ENCODE data around the gene FAU.

The FAU gene

GRCh38 chr11:65165410-65166317 lies 43.7 kb upstream of the FAU start:
- no peak for DNase-seq
- no peaks in the 10 kb centered on the region for H3K4me1 ChIP-seq

GRCh38 chr11:65163684-65164083 lies 41.8 kb upstream of the FAU start:
- Histone ChIP-seq H3K9me3 (no peaks in the 10 kb centered on the region), H3K4me3 (ENCODE audit: low read depth, low read length) (no peak overlapping the region), H3K27me3 (no peaks in the 10 kb centered on the region), H3K4me1 (no peaks in the 10 kb centered on the region), H3K36me3 (no peaks in the 10 kb centered on the region)
- DNase-seq = no peak
- no peak for TF ChIP-seq CTCF (IDR thresholded peaks at IDR 0.05; ENCODE audit: low read depth, low read length)

More at GRCh38 chr11:65165410-65166317, 43.7 kb upstream of the FAU start:
- H3K36me3 ChIP-seq = no peaks in the 10 kb centered on the region
- no peaks in the 10 kb centered on the region for H3K9me3 ChIP-seq
- H3K4me3 ChIP-seq (ENCODE audit: low read depth, low read length) = no peak overlapping the region
- no peak for TF ChIP-seq CTCF (IDR thresholded peaks at IDR 0.05; ENCODE audit: low read depth, low read length)
- H3K27me3 ChIP-seq = no peaks in the 10 kb centered on the region

- Histone ChIP-seq H3K4me1 (no peaks in the 10 kb centered on the region), H3K9me3 (no peaks in the 10 kb centered on the region), H3K36me3 (no peaks in the 10 kb centered on the region), H3K4me3 (ENCODE audit: low read depth, low read length) (no peak overlapping the region), H3K27me3 (no peaks in the 10 kb centered on the region)
- TF ChIP-seq CTCF (IDR thresholded peaks at IDR 0.05; ENCODE audit: low read depth, low read length) = no peak
- no peak for DNase-seq
Measured at GRCh38 chr11:65160643-65161042, 38.7 kb upstream of the FAU start.

GRCh38 chr11:65159012-65159411 lies 37.1 kb upstream of the FAU start:
- TF ChIP-seq CTCF (IDR thresholded peaks at IDR 0.05; ENCODE audit: low read depth, low read length) = no peak
- no peak for DNase-seq
- Histone ChIP-seq H3K9me3 (no peaks in the 10 kb centered on the region), H3K36me3 (no peaks in the 10 kb centered on the region), H3K4me1 (no peaks in the 10 kb centered on the region), H3K4me3 (ENCODE audit: low read depth, low read length) (no peak overlapping the region), H3K27me3 (no peaks in the 10 kb centered on the region)

- no peak for DNase-seq
- Histone ChIP-seq H3K4me1 (no peaks in the 10 kb centered on the region), H3K4me3 (ENCODE audit: low read depth, low read length) (no peak overlapping the region), H3K27me3 (no peaks in the 10 kb centered on the region), H3K9me3 (no peaks in the 10 kb centered on the region), H3K36me3 (no peaks in the 10 kb centered on the region)
- TF ChIP-seq CTCF (IDR thresholded peaks at IDR 0.05; ENCODE audit: low read depth, low read length) = no peak
Measured at GRCh38 chr11:65157336-65157735, 35.4 kb upstream of the FAU start.

GRCh38 chr11:65156926-65157325 lies 35.0 kb upstream of the FAU start:
- Histone ChIP-seq H3K36me3 (no peaks in the 10 kb centered on the region), H3K9me3 (no peaks in the 10 kb centered on the region)
- no peak for TF ChIP-seq CTCF (IDR thresholded peaks at IDR 0.05; ENCODE audit: low read depth, low read length)

More at GRCh38 chr11:65156926-65157325, 35.0 kb upstream of the FAU start:
- DNase-seq = no peak
- no peak overlapping the region for H3K4me3 ChIP-seq (ENCODE audit: low read depth, low read length)
- H3K27me3 ChIP-seq = no peaks in the 10 kb centered on the region
- no peaks in the 10 kb centered on the region for H3K4me1 ChIP-seq
